SK-N-SH treated with all-trans-retinoic acid at 6 μM for 48 hours (cell line): ENCODE results near the gene ACOT2.
"Not testable (repeated sequence)": the region's sequence is repeated elsewhere in the genome, so short reads cannot be mapped to it uniquely, and the experiment has no call there.

Experiments used
- ARNTL ChIP-seq: fragments of 450-650 bp; formaldehyde crosslinking; IDR thresholded peaks from 2 replicates; pipeline ENCODE4 v1.5.0; 2020; ENCODE audit warnings: low read depth, mild to moderate bottlenecking, moderate library complexity, borderline replicate concordance
- BACH2 ChIP-seq: fragments of 250-450 bp; sonication (Bioruptor Pico); IDR thresholded peaks from 2 replicates; pipeline ENCODE4 v1.9.0; 2021; ENCODE audit warnings: mild to moderate bottlenecking, borderline replicate concordance
- CREB5 ChIP-seq: fragments of 250-450 bp; sonication (Bioruptor Pico); IDR thresholded peaks from 2 replicates; pipeline ENCODE4 v1.5.1; 2020; ENCODE audit warnings: low read depth, mild to moderate bottlenecking, moderate library complexity
- CSRNP3 ChIP-seq: fragments of 250-450 bp; sonication (Bioruptor Pico); IDR thresholded peaks from 2 replicates; pipeline ENCODE4 v1.5.1; 2021; ENCODE audit warnings: mild to moderate bottlenecking, moderate library complexity
- OSR1 ChIP-seq: fragments of 250-450 bp; sonication (Bioruptor Pico); IDR thresholded peaks from 2 replicates; pipeline ENCODE4 v1.8.0; 2022; ENCODE audit warnings: moderate library complexity, mild to moderate bottlenecking, inconsistent platforms
- RARB ChIP-seq: fragments of 250-450 bp; sonication (Bioruptor Pico); IDR thresholded peaks from 2 replicates; pipeline ENCODE4 v1.8.0; 2021; ENCODE audit warnings: mild to moderate bottlenecking, moderate library complexity
- SNAI2 ChIP-seq: fragments of 250-450 bp; sonication (Bioruptor Pico); IDR thresholded peaks from 2 replicates; pipeline ENCODE4 v1.5.0; 2020; ENCODE audit warnings: mild to moderate bottlenecking, moderate library complexity
- TCF4 ChIP-seq: fragments of 250-450 bp; sonication (Bioruptor Pico); IDR thresholded peaks from 2 replicates; pipeline ENCODE4 v1.8.0; 2021; ENCODE audit warnings: mild to moderate bottlenecking, moderate library complexity, borderline replicate concordance
- TOX ChIP-seq: fragments of 250-450 bp; sonication (Bioruptor Pico); IDR thresholded peaks from 2 replicates; pipeline ENCODE4 v1.8.0; 2021; ENCODE audit warnings: mild to moderate bottlenecking, moderate library complexity, borderline replicate concordance
- ZC3H10 ChIP-seq: fragments of 250-450 bp; sonication (Bioruptor Pico); IDR thresholded peaks from 2 replicates; pipeline ENCODE4 v1.5.1; 2021; ENCODE audit warnings: mild to moderate bottlenecking, moderate library complexity
- ZFP30 ChIP-seq: fragments of 450-650 bp; formaldehyde crosslinking; IDR thresholded peaks from 2 replicates; pipeline ENCODE4 v1.5.0; 2022; ENCODE audit warnings: mild to moderate bottlenecking, moderate library complexity
- TF ChIP-seq, protein P1 (sequence below): fragments of 250-450 bp; sonication (Bioruptor Pico); IDR thresholded peaks from 2 replicates; pipeline ENCODE4 v1.8.0; 2020; ENCODE audit warnings: mild to moderate bottlenecking, moderate library complexity, borderline replicate concordance

DNA sequence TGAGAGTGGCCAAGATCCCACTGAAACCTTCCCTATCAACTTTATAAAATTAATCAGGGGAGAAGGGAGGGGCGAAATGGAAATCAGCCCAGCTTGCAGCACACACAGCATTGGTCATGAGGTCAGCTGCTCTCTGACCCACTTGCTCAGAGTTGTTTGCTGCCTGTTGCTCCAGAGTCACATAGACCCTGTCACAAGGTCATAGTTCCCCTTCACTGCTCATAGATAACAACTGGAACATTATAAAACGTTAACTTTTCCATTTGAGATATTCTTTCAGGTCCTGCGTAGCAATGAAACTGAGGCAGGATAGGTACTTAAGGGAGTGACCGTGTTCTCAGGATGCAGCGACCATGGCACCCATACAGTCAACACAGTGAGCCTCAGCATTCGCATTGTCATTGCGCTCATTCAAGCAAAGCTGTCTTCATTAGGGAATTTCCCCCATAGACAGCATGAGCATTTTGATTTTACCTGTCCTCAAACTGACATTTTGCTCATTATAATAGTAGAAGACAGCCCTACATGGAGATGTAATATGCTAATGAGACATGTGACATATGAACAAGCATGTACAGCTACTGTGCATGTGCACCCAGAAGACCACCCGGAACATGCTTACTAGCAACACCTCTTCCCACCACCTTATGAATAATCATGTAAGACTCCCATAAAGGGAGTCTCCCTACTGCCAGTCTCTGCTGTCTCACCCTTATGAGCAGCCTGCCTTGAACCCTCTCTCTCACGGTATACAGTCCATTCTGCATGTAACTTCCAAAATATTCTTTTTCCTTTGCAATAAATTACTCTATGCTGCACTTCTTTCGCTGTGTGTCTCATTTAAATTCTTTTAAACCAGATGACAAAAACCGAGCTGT, 13.3 kb downstream of the ACOT2 start:
- TF ChIP-seq, protein P1, sequence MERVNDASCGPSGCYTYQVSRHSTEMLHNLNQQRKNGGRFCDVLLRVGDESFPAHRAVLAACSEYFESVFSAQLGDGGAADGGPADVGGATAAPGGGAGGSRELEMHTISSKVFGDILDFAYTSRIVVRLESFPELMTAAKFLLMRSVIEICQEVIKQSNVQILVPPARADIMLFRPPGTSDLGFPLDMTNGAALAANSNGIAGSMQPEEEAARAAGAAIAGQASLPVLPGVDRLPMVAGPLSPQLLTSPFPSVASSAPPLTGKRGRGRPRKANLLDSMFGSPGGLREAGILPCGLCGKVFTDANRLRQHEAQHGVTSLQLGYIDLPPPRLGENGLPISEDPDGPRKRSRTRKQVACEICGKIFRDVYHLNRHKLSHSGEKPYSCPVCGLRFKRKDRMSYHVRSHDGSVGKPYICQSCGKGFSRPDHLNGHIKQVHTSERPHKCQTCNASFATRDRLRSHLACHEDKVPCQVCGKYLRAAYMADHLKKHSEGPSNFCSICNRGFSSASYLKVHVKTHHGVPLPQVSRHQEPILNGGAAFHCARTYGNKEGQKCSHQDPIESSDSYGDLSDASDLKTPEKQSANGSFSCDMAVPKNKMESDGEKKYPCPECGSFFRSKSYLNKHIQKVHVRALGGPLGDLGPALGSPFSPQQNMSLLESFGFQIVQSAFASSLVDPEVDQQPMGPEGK (CRISPR knock-in tag): not testable (repeated sequence)
- not testable (repeated sequence) for TF ChIP-seq TOX (CRISPR knock-in tag); ARNTL (CRISPR knock-in tag); TCF4 (CRISPR knock-in tag); SNAI2 (CRISPR knock-in tag); BACH2 (CRISPR knock-in tag); RARB; OSR1; CREB5 (CRISPR knock-in tag); ZFP30 (CRISPR knock-in tag); CSRNP3 (CRISPR knock-in tag); ZC3H10 (CRISPR knock-in tag)
